ENCODE results near the gene CALU. TPM values are rescaled to one million over a fixed set of nuclear protein-coding genes. Genes with fewer than 3 reads are reported as not detected.

Gene CALU
- total and polyA plus RNA-seq, 10 of the 15 experiments (the other 5 are each of a cell fraction or from before 2014, with no cell fraction given): 31.2 to 75.6 (median 42.1) TPM

DNA sequence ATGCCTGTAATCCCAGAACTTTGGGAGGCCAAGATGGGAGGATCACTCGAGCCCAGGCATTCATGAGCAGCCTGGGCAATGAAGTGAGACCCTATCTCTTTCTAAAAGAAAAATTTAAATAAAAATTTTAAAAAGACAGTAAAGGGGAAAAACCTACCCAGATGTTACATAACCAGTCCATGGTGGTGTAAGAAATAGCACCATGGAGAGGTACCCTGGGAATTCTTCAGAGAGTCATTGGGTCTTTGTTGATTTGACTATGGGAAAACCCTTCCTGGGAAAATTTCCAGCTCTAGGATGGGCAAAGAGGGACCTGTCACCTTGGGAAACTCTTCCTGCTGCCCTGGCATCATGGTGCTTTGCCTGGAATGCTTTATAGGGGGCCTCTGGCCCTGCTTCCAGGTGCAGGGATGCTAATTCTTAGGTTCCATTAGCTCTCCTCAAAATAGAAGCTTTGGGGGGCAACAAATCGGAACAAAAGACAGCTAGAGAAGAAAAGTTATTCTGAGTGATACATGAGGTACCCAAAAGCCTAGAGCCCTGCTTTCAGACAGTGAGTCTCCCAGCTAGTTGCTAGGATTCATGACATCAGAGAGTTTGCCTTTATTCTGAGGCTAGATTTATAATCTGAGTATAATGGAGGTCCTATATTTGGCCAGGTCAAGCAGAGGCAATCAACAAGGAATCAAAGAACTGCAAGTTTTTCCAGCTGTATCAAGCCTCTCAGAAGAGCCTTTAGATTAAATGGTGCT lies 62.7 kb downstream of the CALU start:
- SMC1A ChIA-PET (ENCODE audit: uncharacterized antibody, unreplicated experiment): interaction anchor here (0.6 kb wide), 1 partner anchor 529 kb away, joined by 3 read pairs; no protein-coding TSS in a partner anchor
- no peak for DNase-seq (ENCODE audit: low read depth, low spot score)

More for the DNA sequence above, 62.7 kb downstream of the CALU start:
- H2AFZ ChIP-seq (ENCODE audit: control insufficient read depth, low read depth, low read length): no peak overlapping the region
- 35% methylated on average over 2 of the region's 2 CpGs for WGBS (ENCODE audit: insufficient coverage, insufficient replicate concordance, low lambda C conversion rate, missing lambda C conversion rate)
- no peak overlapping the region for H3K27ac ChIP-seq (ENCODE audit: control insufficient read depth, insufficient read depth)
- H4K20me1 ChIP-seq (ENCODE audit: control insufficient read depth, insufficient read depth): no peaks in the 10 kb centered on the region
- in situ Hi-C loops (cut with MboI): no loop called here
- TF ChIP-seq, protein P1, sequence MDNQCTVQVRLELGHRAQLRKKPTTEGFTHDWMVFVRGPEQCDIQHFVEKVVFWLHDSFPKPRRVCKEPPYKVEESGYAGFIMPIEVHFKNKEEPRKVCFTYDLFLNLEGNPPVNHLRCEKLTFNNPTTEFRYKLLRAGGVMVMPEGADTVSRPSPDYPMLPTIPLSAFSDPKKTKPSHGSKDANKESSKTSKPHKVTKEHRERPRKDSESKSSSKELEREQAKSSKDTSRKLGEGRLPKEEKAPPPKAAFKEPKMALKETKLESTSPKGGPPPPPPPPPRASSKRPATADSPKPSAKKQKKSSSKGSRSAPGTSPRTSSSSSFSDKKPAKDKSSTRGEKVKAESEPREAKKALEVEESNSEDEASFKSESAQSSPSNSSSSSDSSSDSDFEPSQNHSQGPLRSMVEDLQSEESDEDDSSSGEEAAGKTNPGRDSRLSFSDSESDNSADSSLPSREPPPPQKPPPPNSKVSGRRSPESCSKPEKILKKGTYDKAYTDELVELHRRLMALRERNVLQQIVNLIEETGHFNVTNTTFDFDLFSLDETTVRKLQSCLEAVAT (IDR thresholded peaks at IDR 0.05): no peak
- TF ChIP-seq, protein P2, sequence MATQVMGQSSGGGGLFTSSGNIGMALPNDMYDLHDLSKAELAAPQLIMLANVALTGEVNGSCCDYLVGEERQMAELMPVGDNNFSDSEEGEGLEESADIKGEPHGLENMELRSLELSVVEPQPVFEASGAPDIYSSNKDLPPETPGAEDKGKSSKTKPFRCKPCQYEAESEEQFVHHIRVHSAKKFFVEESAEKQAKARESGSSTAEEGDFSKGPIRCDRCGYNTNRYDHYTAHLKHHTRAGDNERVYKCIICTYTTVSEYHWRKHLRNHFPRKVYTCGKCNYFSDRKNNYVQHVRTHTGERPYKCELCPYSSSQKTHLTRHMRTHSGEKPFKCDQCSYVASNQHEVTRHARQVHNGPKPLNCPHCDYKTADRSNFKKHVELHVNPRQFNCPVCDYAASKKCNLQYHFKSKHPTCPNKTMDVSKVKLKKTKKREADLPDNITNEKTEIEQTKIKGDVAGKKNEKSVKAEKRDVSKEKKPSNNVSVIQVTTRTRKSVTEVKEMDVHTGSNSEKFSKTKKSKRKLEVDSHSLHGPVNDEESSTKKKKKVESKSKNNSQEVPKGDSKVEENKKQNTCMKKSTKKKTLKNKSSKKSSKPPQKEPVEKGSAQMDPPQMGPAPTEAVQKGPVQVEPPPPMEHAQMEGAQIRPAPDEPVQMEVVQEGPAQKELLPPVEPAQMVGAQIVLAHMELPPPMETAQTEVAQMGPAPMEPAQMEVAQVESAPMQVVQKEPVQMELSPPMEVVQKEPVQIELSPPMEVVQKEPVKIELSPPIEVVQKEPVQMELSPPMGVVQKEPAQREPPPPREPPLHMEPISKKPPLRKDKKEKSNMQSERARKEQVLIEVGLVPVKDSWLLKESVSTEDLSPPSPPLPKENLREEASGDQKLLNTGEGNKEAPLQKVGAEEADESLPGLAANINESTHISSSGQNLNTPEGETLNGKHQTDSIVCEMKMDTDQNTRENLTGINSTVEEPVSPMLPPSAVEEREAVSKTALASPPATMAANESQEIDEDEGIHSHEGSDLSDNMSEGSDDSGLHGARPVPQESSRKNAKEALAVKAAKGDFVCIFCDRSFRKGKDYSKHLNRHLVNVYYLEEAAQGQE (IDR thresholded peaks at IDR 0.05; ENCODE audit: low read depth, low read length): peak; percentile 54
- FAIRE-seq: no peak
- intact Hi-C loops (cut with micrococcal nuclease; ENCODE audit: unreplicated experiment): no loop called here
- no peak overlapping the region for H3K4me3 ChIP-seq
- ChIA-PET RAD21 (ENCODE audit: unreplicated experiment) (no interaction called here), CTCF (no interaction called here), POLR2A (no interaction called here)
- no peak overlapping the region for H3K4me2 ChIP-seq (ENCODE audit: control insufficient read depth, insufficient read depth)
- no peaks in the 10 kb centered on the region for H3K4me1 ChIP-seq (ENCODE audit: control insufficient read depth, insufficient read depth, low read length)
- ATAC-seq: no peak
- BruUV-seq (replicated peaks): no TSS peak
- H3K9me3 ChIP-seq (replicated peaks; ENCODE audit: control insufficient read depth, insufficient read depth, low read length): no peaks in the 10 kb centered on the region
- no peaks in the 10 kb centered on the region for H3K27me3 ChIP-seq (replicated peaks in 1 of 2; ENCODE audit: control insufficient read depth in 2 of 2, insufficient read depth in 2 of 2, low read length in 1 of 2)
- no peaks in the 10 kb centered on the region for H3K36me3 ChIP-seq (ENCODE audit: control insufficient read depth in 2 of 2, insufficient read depth in 2 of 2, low read length in 1 of 2)
- no peak overlapping the region for H3K9ac ChIP-seq (ENCODE audit: control insufficient read depth, insufficient read depth, low read length)
- no peaks in the 10 kb centered on the region for H3K79me2 ChIP-seq (ENCODE audit: control insufficient read depth, insufficient read depth, low read length)
